Cardiac muscle cell (in vitro differentiated cells and primary cell): ENCODE data around the gene CD300E. TPM values are rescaled to one million over a fixed set of nuclear protein-coding genes. Genes with fewer than 3 reads are reported as not detected.

Experiments used
- DNase-seq, 2 donors: peaks; one replicate each; pipeline versions ENCODE4 v3.0.0 to v3.0.0-alpha.2; 2010 to 2017; ENCODE audit warnings: low read depth in 1 of 2, low spot score in 1 of 2
- H3K27ac ChIP-seq: fragments of 200-600 bp; sonication (generic); 2 replicates; pipeline ENCODE4 v1.5.1; 2016
- H3K27me3 ChIP-seq: fragments of 200-600 bp; sonication (generic); 2 replicates; pipeline ENCODE4 v1.6.0; 2016; ENCODE audit warnings: control low read depth
- H3K36me3 ChIP-seq: fragments of 200-600 bp; sonication (generic); 2 replicates; pipeline ENCODE4 v1.5.1; 2016; ENCODE audit warnings: control low read depth
- H3K4me1 ChIP-seq: fragments of 200-600 bp; sonication (generic); 2 replicates; pipeline ENCODE4 v1.8.1; 2017; ENCODE audit warnings: low read depth, mild to moderate bottlenecking, mixed run types
- H3K4me3 ChIP-seq: fragments of 200-600 bp; sonication (generic); 2 replicates; pipeline ENCODE4 v1.5.1; 2016; ENCODE audit warnings: mild to moderate bottlenecking
- H3K9me3 ChIP-seq: fragments of 200-600 bp; sonication (generic); 2 replicates; pipeline ENCODE4 v1.5.1; 2017; ENCODE audit warnings: low read depth, mild to moderate bottlenecking, control low read depth
- polyA plus RNA-seq: library from polyadenylated mRNA; unstranded; fragments of >200 nt; fragmentation: Nextera tagmentation; extraction: Ambion mirVana; gene quantifications from 2 replicates; pipeline ENCODE4 v1.2.1, GENCODE V29; 2016
- total RNA-seq: library from RNA; depleted of rRNA; stranded (reverse); fragments of >200 nt; gene quantifications from 2 replicates; pipeline ENCODE4 v1.2.3, GENCODE V29; 2016
- TF ChIP-seq, protein P1 (sequence below): IDR thresholded peaks from 2 replicates; pipeline ENCODE4 v1.5.1; 2012; ENCODE audit warnings: low read depth, mild to moderate bottlenecking, low read length

The CD300E gene
- total and polyA plus RNA-seq, 2 experiments from 2014 or later, result not detected

DNA sequence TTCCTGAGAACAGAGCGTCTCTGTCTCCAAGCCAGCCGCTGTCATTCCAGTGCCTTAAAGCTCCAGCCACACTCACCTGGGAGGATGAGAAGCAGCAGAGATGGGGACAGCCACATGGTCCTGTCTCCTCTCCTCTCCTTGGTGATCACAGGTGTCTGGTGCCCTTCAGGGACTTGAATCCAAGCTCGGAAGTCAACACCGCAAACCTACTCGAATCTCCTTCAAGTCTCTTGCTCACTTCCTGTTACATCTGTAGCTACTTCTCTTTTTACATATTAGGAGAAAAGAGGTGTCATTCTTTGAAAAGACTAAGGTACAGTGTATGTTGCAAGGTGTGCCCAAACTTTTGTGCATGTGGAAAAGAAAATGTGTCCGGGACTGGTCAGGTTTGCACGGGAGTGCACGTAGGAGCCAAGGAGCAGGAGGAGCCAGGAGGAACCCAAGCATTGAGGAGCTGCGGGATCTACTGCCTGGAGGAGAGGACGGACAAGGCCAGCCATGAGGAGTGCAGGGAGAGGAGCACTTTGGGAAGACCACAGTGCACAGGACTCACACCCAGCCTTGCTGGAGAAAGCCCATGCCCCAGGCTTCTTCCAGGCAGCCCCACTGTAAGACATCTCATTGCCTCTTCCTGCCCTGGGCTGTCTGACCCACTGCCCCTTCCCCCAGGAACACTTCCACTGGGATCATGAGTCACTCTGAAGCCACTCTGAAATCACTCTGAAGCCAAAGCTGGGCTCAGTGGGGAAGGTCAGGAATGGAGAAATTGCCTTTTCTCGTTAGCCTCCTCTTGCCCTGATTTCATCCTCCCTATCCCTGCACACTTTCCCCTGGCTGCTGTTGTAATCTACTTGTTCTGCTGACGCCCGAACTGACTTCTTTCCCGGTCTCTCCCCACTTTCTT, 31.2 kb downstream of the CD300E start, which contains the start of gene CD300LD:
Gene CD300LD (minus strand): TSS at position 197 of the 904 bp plus-strand sequence. CDS start 81 bp downstream, at position 116.
- Histone ChIP-seq H3K9me3 (no peaks in the 10 kb centered on the region), H3K27ac (no peak within 1 kb of the TSS), H3K27me3 (no peaks in the 10 kb centered on the region), H3K36me3 (no peaks in the 10 kb centered on the region), H3K4me1 (no peaks in the 10 kb centered on the region), H3K4me3 (no peak within 1 kb of the TSS)
- DNase-seq, result no peak
- TF ChIP-seq, protein P1, sequence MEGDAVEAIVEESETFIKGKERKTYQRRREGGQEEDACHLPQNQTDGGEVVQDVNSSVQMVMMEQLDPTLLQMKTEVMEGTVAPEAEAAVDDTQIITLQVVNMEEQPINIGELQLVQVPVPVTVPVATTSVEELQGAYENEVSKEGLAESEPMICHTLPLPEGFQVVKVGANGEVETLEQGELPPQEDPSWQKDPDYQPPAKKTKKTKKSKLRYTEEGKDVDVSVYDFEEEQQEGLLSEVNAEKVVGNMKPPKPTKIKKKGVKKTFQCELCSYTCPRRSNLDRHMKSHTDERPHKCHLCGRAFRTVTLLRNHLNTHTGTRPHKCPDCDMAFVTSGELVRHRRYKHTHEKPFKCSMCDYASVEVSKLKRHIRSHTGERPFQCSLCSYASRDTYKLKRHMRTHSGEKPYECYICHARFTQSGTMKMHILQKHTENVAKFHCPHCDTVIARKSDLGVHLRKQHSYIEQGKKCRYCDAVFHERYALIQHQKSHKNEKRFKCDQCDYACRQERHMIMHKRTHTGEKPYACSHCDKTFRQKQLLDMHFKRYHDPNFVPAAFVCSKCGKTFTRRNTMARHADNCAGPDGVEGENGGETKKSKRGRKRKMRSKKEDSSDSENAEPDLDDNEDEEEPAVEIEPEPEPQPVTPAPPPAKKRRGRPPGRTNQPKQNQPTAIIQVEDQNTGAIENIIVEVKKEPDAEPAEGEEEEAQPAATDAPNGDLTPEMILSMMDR, result no peak

DNA sequence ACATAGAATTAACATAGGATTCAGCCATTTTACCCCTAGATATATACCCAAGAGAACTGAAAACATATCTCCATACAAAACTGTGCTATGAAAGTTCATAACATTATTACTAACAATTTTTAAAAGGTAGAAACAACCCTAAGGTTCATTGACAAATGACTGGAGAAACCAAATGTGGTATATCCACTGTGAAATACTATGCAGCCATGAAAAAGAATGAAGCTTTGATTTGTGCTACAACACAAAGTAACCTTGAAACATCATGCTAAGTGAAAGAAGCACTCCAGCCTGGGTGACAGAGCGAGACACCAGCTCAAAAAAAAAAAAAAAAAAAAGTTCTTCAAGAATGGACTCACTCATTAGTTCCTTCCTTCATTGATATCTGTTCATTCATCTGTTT, 32.0 kb downstream of the CD300E start:
- no peak overlapping the region for H3K4me3 ChIP-seq
- DNase-seq, result no peak
- no peaks in the 10 kb centered on the region for H3K27me3 ChIP-seq
- no peaks in the 10 kb centered on the region for H3K4me1 ChIP-seq
- H3K36me3 ChIP-seq, result no peaks in the 10 kb centered on the region
- TF ChIP-seq, protein P1, result no peak
- no peaks in the 10 kb centered on the region for H3K9me3 ChIP-seq
- H3K27ac ChIP-seq, result no peak overlapping the region

DNA sequence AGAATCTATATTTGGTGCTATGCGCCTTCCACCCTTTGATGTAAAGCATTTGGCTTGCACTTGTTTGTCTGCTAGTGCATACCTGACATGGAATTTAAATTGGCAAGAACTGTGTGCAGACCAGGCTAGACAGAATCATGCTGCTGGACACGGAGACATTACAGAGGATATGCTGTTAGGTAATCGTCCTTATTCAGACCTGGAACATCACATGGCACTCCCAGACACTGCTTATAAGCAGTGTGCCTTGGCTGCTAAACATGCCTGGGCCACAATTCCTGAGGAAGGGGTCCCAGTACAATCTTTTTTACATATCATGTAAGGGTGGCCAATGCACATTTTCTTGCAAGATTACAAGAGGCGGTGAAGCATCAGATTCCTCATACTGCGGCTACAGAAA, 37.8 kb downstream of the CD300E start:
- no peaks in the 10 kb centered on the region for H3K4me1 ChIP-seq
- H3K27me3 ChIP-seq, result no peaks in the 10 kb centered on the region
- no peaks in the 10 kb centered on the region for H3K9me3 ChIP-seq
- TF ChIP-seq, protein P1, result no peak
- no peak overlapping the region for H3K4me3 ChIP-seq
- no peak overlapping the region for H3K27ac ChIP-seq
- H3K36me3 ChIP-seq, result no peaks in the 10 kb centered on the region
- no peak for DNase-seq

DNA sequence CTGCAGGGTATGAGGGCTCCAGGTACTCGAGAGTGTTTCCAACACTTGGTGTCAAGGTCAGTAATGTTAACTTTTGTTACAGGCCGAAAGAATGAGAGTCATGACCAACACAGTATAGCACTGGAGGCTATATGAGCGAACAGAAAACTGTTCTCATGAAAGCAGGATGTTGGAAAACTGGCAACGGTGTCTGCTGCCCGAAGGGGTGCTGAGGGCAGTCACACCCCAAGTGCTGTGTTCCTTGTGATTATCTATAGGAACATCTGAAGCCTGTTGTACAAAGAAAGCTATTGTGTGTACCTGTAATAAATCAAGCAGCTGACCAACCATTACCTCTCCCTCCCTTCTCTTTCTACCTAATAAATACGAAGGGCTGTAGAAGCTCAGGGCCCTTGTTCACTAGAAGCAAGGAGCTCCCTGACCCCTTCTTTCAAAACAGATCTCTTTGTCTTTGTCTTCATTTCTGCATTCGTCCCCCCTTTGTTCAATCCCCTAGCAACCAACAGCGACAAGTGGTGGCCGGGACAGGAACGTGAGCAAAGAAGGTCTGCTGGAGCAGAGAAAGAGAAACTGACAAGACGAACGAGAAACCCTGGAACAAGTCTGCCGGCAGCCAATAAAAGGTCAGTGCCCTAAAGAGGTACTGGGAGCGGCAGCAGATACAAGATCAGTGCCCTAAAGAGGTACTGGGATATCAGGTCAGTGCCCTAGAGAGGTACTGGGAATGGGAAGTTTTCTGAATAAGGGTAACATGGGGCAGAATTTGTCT, 39.1 kb downstream of the CD300E start:
- Histone ChIP-seq H3K36me3 (no peaks in the 10 kb centered on the region), H3K4me1 (no peaks in the 10 kb centered on the region), H3K4me3 (no peak overlapping the region), H3K9me3 (no peaks in the 10 kb centered on the region), H3K27ac (no peak overlapping the region), H3K27me3 (no peaks in the 10 kb centered on the region)
- TF ChIP-seq, protein P1, result no peak
- no peak for DNase-seq

DNA sequence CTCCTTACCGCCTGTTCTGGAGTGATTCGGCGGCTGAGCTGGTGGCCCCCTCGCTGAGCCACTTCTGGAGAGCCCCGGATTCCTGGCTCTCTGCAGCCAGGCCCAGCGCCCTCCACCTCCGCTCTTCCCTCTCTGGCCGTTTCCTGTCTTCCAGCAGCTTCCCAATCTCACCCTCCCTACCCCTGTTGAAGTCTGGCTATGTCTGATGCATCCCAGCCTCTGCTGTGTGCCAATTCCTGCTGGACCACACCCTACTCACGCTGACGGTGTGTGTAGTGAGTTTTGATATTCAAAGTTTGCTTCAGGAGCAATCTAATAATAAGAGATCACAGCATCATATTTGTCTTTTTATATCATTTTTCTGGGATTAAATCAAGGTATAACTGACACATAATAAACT, 40.9 kb downstream of the CD300E start:
- no peaks in the 10 kb centered on the region for H3K4me1 ChIP-seq
- H3K27ac ChIP-seq, result no peak overlapping the region
- no peak overlapping the region for H3K4me3 ChIP-seq
- H3K27me3 ChIP-seq, result no peaks in the 10 kb centered on the region
- H3K36me3 ChIP-seq, result no peaks in the 10 kb centered on the region
- H3K9me3 ChIP-seq, result no peaks in the 10 kb centered on the region
- no peak for DNase-seq
- TF ChIP-seq, protein P1, result no peak
